GM19351 (cell line): ENCODE data around the gene MID1.

Experiments used
- ATAC-seq: cut with Tn5 transposase; IDR thresholded peaks from one replicate; pipeline ENCODE4 v1.9.1; 2021; ENCODE audit warnings: mild to moderate bottlenecking, moderate library complexity; ENCODE audit not compliant: unreplicated experiment

Gene MID1

DNA sequence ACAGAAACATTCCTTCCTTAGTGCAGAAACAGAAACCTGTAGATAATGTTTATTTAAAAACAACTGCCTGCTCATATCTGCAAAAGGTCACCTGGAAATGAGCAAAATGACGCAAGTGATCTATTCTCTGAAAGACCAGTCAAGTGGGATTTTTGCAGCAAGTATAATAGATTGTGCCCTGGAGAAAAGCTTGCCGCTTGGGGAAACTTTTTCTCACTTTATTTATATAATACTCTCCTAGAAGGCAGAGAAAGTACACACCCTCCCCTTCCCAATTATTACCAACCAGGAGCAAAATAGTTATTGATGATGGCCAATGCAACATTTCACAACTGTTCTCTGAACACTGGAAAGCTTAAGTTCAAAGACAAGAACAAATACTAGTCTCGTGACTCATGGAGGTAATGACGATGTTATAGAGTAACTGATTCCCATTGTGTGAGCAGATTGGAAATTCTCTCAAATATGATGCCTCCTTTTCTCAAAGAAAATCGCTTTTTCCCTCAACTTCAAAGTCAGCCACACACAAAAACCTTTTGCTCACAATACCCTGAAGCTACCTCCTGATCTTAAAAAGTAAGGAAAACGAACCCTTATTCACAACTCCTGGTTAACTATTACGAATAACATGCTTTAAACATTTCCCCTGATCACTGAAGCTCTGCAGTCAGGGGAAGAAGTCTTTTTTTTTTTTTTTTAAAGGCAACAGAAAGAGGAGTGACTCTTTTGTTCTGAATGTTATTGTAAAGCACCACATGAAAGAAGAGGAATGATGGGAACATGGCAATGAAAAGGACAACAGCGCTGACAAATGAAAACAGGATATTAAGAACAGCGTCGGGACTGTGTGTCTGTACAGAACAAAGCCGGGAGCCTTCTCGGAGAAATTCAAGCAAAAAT is 41.0 kb downstream of the MID1 start:
- ATAC-seq, result no peak

DNA sequence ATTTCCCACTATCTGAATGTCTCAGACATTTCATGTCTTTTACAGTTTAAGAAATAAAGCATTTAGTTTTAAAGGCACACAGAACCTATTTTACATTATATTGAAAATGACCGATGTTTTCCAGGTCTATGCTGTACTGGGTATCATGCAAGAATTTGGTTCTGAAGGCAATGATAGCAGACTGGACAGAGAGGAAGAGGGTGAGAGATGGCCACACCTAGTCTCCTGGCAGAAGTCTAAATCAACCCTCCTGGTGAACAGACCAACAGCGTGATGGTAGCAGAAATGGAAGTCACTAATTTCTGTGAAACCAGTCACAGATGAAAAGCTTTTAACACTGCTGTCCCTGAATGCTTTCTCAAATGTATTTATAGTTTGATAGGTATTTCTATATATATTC is 41.9 kb downstream of the MID1 start:
- ATAC-seq, result no peak

DNA sequence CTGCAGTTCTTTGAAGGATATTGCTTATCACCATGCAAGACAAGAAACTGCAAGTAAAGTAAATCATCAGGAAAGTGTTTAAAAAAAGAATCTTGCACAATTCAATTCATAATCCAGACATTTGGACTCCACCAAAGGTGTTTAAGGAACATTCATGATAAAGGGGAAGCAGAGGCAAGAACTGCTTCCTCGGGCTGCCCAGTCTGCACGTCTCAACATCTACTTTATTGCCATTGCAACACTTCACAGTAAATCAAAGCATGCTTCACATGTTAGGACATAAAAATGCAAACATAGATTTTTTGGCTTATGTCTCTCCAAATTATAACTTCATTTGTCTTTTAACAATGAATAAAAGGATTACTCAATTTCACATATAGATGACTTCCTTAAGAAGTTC is 42.5 kb downstream of the MID1 start:
- ATAC-seq, result no peak

DNA sequence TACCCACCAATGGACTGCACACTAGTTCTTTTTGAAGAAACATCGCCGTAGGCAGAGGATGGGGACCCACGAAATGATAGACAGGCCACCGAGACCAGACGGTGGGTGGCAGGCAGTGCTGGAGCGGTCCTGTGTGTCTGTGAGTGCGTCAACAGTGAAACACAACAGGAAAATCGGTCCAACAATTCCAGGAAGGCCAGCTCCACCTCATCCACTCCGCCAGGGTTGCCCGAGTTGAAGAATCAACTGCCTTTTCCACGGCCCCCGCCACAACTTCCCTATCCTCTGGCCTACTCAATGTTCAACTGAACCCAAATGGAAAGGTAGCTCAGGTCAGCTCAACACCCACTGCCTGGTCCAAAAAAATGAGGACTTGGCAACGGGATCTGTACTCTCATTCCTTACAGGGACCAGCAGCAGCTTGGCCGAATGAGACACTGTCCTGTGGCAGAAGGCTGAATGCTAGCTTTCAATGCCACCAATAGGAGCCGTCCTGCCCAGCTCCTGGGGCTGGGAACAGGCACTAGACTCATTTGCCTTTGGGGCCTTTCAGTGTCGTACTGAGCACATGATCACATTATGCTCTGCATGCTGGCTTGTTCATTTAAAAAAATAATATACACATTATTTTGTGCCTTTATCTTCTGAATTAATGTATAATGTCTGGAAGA is 43.5 kb downstream of the MID1 start:
- ATAC-seq, result no peak

DNA sequence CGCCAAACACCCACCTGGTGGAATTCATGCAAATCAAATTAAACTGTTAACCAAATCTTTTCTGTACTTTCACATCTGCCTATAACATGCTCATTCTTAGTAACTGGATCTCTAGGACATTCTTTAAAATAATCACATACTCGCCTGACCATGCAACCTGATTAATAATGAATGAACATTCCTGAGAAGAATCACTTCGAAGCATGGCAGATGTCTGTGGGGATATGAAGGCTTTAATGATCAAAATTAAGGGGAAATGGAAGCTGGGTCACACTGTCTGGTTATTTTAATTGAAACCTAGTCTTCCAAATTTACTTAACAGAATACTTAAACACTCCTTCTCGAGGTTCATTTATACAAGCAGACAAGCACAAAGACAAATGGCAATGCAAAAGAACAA is 44.2 kb downstream of the MID1 start:
- ATAC-seq, result no peak

DNA sequence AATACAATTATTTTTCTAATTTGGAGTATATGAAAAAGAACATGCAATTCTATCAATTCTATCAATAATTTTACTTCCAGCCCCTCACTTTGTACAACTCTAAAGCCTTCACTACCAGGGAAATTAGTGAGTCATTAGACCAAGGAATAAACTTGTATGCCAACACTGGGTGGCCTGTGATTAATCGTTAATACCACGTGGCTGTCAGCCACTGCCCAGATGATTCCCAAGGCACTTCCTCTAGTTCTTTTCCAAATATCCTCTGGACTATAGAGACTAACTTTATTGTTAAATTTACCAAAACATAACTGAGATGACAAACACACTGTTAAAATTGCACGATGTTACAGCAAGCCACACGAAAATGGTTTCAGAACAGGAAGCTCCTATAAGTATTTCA is 45.7 kb downstream of the MID1 start:
- ATAC-seq, result no peak

DNA sequence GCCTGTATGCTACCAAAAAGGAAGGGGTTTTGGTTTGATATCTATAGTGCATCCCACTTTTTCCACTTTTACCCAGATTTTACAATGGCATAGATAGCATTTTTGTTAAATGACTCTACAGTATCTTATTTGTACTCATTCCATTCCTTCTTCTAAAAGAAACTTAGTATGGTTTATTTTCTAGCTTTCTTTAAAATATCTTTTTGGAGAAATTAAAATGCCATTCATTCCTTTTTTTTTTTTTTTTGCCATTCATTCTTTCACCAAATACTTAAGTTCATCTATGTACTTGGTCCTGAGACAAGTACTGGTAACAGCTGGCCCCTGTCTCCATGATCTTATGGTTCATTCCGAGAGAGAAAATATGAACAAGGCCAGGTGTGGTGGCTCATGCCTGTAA is 49.1 kb downstream of the MID1 start:
- no peak for ATAC-seq

DNA sequence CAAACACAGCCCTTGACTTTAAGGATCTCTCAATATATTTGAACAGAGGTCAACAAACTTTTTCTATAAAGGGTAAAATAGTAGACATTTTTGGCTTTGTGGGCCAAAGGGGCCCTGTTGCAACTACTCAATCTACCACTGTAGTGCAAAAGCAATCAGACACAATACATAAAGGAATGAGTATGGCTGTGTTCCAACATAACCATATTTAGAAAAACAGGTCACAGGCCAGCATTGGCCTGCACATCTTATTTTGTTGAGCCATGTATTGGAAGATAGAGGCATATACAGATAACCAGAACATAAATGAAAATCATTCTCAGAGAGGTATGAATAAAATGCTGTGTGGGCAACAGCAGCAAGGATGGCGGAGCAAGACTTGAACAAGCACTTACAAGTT is 49.8 kb downstream of the MID1 start:
- ATAC-seq, result no peak

DNA sequence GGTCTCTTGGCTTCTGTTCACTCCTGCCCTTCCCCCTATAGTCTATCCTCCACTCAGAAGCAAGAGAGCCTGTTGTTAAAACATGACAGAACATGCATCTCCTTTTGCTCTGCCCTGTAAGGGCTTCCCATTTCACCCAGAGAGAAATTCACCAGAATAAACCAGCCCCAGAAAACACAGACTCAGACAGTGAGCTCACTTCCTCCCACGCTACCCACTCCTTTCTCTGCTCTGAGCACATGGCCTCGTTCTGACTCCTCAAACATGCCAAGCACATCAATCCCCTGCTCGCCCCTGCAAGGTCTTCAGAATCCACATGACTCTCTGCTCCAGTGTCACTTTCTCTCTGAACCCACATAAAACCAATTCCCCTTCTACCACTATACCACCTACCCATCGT is 50.4 kb downstream of the MID1 start:
- peak; percentile 57 for ATAC-seq

DNA sequence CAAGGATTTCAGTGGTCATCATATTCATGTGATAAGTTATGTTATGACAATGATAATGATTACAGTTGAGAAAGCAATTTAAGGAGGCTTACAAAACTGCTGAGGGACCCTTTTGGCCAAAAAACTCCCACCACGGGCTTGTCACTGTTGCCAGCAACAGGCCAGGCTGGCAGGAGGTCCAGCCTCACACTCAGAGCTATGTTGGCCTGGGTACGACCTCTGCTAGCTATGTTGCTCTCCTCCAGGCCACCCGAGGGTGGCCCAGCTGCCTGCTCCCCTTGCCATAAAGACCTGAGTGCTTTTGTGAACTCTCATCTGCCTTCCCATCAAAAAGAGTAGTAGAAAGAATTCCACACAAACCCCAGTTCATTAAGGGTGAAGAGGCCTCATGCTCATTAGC is 52.0 kb downstream of the MID1 start:
- ATAC-seq, result no peak

DNA sequence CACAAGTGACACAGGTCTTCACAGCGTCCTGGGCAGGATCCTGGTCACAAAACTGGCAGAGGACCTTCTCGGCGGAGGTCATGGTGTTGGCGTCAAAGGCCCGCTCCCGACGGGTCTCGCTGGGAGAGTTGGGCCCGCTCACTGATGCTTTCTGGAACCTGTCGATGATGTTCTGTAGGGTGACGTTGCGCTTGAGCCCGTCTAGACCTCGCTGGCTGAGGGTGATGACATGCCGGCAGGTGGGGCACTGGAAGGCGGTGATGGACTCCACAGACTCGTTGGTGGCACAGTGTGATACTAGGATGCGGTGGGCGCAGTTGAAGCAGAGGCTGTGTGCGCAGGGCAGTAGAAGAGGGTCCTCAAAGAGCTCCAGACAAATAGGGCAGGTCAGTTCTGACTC is 53.2 kb downstream of the MID1 start:
- no peak for ATAC-seq

DNA sequence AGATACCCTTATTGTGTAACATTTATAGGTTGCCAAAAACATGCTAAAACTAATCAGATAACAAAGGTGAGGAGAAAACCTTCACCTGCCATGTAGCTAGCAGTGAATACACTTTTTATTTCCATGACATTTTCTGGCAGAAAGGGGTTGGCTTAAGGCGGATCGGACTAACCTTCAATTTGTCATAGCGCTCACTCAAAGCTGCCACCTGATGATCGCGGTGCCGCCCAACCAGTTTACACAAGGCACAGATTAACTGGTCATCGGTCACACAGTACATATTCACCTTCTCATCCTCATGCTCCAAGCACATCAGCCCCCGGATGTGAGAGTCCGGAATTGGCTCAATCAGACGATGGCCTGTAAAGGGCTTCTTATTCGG is 53.7 kb downstream of the MID1 start:
- ATAC-seq, result no peak

DNA sequence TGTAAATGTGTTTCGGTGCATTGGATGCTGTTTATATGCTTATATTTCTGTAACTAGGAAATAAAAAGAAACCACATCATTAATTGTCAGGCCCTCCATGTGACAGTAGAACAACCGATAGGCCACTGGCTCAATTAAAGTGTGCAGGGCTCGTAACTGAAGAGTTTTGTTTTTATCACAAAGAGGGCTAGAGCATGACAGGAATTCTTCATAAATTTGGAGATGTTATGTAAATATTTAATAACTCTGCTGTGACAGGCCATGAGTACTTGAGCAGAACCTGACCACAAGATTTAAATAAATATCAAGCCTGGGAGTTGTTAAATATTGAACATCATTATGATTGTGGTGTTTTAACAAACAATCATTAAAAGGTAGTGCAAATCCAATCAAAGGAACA is 55.9 kb downstream of the MID1 start:
- ATAC-seq, result no peak

DNA sequence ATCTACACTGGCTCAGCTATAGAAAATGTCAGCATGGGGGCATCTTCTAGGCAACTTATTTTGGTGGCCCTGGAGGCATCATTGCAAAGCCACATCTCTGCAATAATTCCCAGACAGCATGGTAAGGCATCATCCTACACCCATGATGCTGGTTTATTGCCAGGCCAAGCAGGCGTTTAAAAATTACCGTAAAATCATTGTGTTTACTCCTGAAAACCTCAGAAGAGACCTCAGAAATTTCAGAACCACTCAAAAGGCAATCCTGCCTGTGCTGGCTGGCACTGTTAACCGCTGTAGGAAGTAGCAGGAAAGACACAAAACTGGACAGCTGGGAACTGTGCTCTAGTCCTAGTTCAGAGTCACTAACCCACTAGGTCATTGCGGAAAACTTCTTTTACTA is 63.2 kb downstream of the MID1 start:
- no peak for ATAC-seq

DNA sequence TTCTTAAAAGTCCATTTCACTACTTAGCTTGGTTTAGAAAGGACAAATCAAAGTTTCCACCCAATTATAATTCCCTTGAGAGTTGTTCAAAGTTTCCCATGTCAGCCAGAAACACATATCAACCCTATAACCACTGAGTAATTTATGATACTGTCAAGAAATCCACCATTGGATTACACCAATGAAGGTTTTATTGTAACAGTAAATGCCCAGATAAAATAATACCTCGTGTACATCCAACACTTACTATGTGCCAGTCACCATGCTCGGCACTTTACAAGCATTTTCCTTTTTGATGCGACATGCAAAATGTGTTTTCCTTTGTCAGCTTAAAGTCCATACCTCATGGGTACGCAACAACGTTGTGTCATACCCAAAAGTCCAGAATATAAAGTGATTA is 64.0 kb downstream of the MID1 start:
- ATAC-seq, result no peak

DNA sequence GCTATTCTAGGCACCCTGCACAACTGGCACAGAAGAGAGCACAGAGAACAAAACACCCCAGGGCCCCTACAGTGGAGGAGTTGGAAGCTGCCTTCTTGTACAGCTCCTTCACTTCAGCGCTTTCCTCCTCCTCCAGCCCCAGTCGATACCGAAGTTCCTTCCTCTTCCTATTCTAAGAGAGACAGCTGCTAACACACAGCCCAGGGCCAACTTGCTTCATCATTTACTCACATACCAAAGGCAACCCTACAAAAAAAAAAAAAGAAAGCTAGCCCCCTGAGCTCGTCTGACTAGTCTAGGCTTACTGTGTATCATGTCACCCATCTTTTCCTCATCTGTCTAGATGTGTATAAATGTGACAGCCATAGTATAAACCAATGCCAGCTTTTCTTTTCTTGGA is 64.5 kb downstream of the MID1 start:
- ATAC-seq, result no peak

DNA sequence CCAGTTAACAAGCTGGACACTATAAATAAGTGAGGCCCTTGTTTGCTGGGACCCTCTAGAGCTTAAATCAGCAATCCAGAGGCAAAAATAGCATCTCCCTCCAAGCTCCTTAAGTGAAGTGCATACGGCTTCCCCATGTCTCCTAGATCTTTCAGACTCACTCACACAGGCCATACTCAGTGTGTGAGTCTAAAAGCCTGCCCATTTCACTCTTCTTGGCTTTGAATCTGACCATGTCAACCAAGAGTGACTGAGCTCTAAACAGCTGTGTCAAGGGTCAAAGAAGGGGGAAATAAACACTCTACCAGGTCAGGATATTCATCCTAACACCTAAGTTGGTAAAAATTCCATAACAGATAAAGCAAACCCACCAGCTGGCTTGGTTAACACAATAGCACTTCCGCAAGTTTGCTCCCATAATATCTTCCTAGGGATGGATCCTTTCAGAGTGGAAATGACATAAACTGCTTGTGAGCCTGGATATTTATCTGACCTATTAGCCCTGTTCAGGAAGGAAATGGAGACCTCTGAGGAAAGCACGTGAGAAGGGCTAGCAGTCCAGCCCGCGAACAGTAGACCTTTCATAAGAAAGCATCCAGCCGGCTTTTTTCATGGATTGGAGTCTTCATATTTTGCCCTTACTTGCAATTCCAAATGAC is 65.6 kb downstream of the MID1 start:
- no peak for ATAC-seq

DNA sequence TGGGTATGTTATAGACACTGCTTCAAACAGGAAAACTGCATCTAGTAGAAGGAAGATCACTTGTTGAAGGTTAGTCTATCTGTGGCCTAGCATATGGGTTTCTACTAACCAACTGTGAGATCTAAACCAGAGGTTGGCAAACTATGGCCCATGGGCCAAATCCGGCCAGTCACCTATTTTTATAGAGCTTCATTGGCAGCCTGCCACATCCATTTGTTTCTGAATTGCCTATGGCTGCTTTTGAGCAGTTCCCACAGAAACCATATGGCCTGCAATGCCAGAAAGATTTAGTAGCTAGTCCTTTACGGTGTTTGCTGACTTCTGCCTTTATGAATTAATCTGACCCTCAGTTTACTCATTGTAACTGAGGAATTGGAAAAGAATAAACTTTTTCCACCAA is 71.1 kb downstream of the MID1 start:
- no peak for ATAC-seq

DNA sequence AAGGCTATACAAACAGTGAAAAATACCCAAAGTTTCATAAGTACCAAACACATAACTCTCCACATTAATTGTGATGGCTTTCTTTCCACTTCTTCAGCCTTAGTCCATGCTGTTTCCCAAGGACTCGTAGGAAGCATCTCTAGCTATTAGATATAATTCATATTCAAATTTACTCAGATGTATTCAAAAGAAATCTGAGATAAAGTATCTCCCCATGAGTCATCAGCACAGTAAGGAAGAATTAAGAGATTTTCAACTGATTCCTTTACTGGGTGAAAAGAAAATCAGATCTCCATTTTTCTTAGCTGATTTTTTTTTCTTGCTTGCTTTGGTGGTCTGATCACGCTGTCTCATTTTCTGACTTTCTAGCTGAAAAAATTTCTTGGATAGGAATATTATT is 71.7 kb downstream of the MID1 start:
- ATAC-seq, result no peak

DNA sequence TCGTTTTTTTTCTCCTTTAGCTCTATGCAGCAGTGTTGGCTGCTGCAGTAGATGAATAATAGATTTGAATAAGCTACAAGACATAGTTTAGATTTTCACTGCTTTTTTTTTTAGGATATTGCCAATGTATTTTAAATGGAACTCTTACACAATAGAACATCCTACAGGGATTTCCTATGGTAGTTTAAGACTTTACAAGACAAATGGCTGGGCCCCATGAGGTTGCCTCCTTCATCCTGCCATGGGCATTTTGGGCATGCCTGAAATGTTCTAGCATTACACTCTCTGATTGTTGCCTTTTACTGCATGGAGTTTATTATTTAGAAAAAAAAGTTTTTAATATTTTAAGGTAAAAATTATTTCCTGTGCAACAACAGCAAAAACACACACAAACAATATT is 74.5 kb downstream of the MID1 start:
- ATAC-seq, result no peak

DNA sequence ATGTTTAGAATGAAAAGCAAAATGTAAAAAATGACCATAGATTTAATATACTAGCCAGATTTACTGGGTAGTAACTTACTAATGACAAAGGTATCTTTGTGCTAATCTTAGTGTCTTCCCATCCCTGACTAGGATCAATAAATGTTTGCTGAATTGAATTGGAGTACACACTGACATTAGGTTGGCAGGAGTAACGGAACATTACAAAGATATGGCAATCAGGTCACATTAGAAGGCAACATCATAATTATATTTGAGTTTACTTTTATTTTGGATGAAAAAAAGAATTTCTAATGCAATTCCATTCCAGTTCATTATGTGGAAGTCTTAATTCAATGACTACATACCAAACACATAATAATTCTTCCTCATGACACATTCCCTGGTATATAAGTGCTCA is 77.8 kb downstream of the MID1 start:
- no peak for ATAC-seq

DNA sequence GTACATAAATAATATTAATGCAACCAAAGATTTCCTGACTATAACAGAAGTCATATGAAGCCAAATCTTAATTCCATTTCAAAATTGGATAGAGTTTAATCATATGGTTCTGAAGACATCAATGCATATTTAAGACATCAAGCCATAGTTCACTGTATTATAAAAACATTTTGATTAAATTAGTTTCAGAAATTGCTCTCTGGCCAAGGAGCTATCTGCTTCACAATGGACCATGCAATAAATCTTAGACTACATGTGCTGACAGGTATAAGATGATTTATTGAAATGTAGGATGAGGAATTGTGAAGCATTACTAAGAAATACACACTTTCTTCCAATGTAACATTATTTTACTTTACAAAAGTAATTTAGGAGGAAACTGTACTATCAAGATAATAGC is 81.6 kb downstream of the MID1 start:
- ATAC-seq, result no peak
